Measurements from ENCODE around the gene RRP1.

GRCh38 chr21:43794857-43795256 lies 5.5 kb downstream of the RRP1 start:
- TF ChIP-seq CTCF (IDR thresholded peaks at IDR 0.05 in 2 of 3, conservative IDR thresholded peaks at IDR 0.05 in 1 of 3; ENCODE audit: control insufficient read depth in 2 of 3, extremely low read depth in 1 of 3, insufficient read depth in 1 of 3, low read depth in 3 of 3, low read length in 3 of 3) (no peak), RELA (IDR thresholded peaks at IDR 0.05; ENCODE audit: borderline replicate concordance, partially characterized antibody) (no peak)
- TF ChIP-seq, protein P1, sequence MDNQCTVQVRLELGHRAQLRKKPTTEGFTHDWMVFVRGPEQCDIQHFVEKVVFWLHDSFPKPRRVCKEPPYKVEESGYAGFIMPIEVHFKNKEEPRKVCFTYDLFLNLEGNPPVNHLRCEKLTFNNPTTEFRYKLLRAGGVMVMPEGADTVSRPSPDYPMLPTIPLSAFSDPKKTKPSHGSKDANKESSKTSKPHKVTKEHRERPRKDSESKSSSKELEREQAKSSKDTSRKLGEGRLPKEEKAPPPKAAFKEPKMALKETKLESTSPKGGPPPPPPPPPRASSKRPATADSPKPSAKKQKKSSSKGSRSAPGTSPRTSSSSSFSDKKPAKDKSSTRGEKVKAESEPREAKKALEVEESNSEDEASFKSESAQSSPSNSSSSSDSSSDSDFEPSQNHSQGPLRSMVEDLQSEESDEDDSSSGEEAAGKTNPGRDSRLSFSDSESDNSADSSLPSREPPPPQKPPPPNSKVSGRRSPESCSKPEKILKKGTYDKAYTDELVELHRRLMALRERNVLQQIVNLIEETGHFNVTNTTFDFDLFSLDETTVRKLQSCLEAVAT (IDR thresholded peaks at IDR 0.05): no peak

Data from GM12878 (cell line).